IPS DF 19.7 (cell line): ENCODE data around the gene TRIM15.

Experiments used
- DNase-seq: peaks from one replicate; pipeline ENCODE4 v3.0.0-alpha.2; 2013; ENCODE audit warnings: low read depth, low spot score

TRIM15 gene

GRCh38 chr6:30145818-30146217, 17.5 kb upstream of the TRIM15 start:
- no peak for DNase-seq

GRCh38 chr6:30147096-30147495, 16.2 kb upstream of the TRIM15 start:
- DNase-seq, result no peak

GRCh38 chr6:30149234-30149633, 14.1 kb upstream of the TRIM15 start:
- no peak for DNase-seq

- no peak for DNase-seq
These were observed 13.3 kb upstream of the TRIM15 start for GRCh38 chr6:30149858-30150550.

- DNase-seq, result no peak
These were observed 12.5 kb upstream of the TRIM15 start for GRCh38 chr6:30150671-30151395.

GRCh38 chr6:30151580-30151979, 11.8 kb upstream of the TRIM15 start:
- no peak for DNase-seq

GRCh38 chr6:30152016-30152673, 11.2 kb upstream of the TRIM15 start:
- DNase-seq, result no peak

- no peak for DNase-seq
These were observed 10.3 kb upstream of the TRIM15 start for GRCh38 chr6:30152910-30153610.

- no peak for DNase-seq
These were observed 9.3 kb upstream of the TRIM15 start for GRCh38 chr6:30154061-30154460.

GRCh38 chr6:30154709-30155519, 8.4 kb upstream of the TRIM15 start:
- DNase-seq, result no peak

- DNase-seq, result no peak
These were observed 7.7 kb upstream of the TRIM15 start for GRCh38 chr6:30155520-30156261.

- no peak for DNase-seq
These were observed 7.1 kb upstream of the TRIM15 start for GRCh38 chr6:30156262-30156599.

GRCh38 chr6:30156774-30157173, 6.6 kb upstream of the TRIM15 start:
- no peak for DNase-seq

- DNase-seq, result no peak
These were observed 5.8 kb upstream of the TRIM15 start for GRCh38 chr6:30157581-30157980.

- DNase-seq, result no peak
These were observed 5.3 kb upstream of the TRIM15 start for GRCh38 chr6:30157999-30158398.

- no peak for DNase-seq
These were observed 4.8 kb upstream of the TRIM15 start for GRCh38 chr6:30158475-30159040.

- DNase-seq, result no peak
These were observed 3.1 kb upstream of the TRIM15 start for GRCh38 chr6:30160008-30160784.

GRCh38 chr6:30160785-30161531, 2.4 kb upstream of the TRIM15 start, which contains the start of gene TRIM10:
Gene TRIM10 (minus strand): TSS chr6:30161211. CDS start chr6:30160858, 353 bp downstream.
- DNase-seq, result no peak
